Thyroid gland (tissue), 4 donors: ENCODE results near the gene C5orf63. TPM values are rescaled to one million over a fixed set of nuclear protein-coding genes. Genes with fewer than 3 reads are reported as not detected.
"Not testable (repeated sequence)": the region's sequence is repeated elsewhere in the genome, so short reads cannot be mapped to it uniquely, and the experiment has no call there.

Experiments
- DNase-seq, 2 donors: peaks; one replicate each; pipeline ENCODE4 v3.0.0-alpha.2; 2019
- H3K27ac ChIP-seq, 3 donors: fragments of 200-600 bp; sonication (generic); 1 replicate in 2 of 3; 2 replicates in 1 of 3; pipeline ENCODE4 v1.5.1; 2016 to 2019; ENCODE audit warnings: mild to moderate bottlenecking in 1 of 3, moderate library complexity in 1 of 3
- H3K27me3 ChIP-seq: fragments of 200-600 bp; sonication (generic); one replicate; pipeline ENCODE4 v1.5.1; 2019
- H3K36me3 ChIP-seq, 2 donors: fragments of 200-600 bp; sonication (generic); one replicate each; pipeline ENCODE4 v1.5.1; 2016 to 2019
- H3K4me1 ChIP-seq, 2 donors: fragments of 200-600 bp; sonication (generic); one replicate each; pipeline ENCODE4 v1.5.1; 2017 to 2019
- H3K4me3 ChIP-seq, 3 donors: fragments of 200-600 bp; sonication (generic); replicated peaks in 1 of 3; 1 replicate in 2 of 3; 2 replicates in 1 of 3; pipeline ENCODE4 v1.5.1; 2016; ENCODE audit warnings: mild to moderate bottlenecking in 1 of 3
- H3K9me3 ChIP-seq: fragments of 200-600 bp; sonication (generic); one replicate; pipeline ENCODE4 v1.5.1; 2017
- POLR2A ChIP-seq, 2 donors: fragments of 450-650 bp; IDR thresholded peaks; one replicate each; pipeline ENCODE4 v1.6.1; 2017; ENCODE audit warnings: antibody characterized with exemption in 2 of 2, mild to moderate bottlenecking in 2 of 2, moderate library complexity in 1 of 2
- WGBS, 2 donors: methylation state at CpG; one replicate each; pipeline ENCODE4 v1.1.5; 2017; 5-methylcytosine and 5-hydroxymethylcytosine counted together
- intact Hi-C: fragments of 100-400 bp; cut with DNase I; formaldehyde crosslinking; loops from one replicate; pipeline ENCODE4 v1.15.1; 2023
- total RNA-seq, 4 donors: library from RNA; depleted of rRNA; stranded (reverse); fragments of >200 nt; gene quantifications; one replicate each; pipeline ENCODE4 v1.2.3, GENCODE V29; 2016
- TF ChIP-seq, protein P1 (sequence below), 6 experiments: fragments of 200-600 bp in 3 of 6; fragments of 450-650 bp in 3 of 6; sonication (generic) in 3 of 6; IDR thresholded peaks; one replicate each; pipeline ENCODE4 v1.5.1; 2016 to 2019; ENCODE audit warnings: antibody characterized with exemption in 6 of 6, mild to moderate bottlenecking in 2 of 6, inconsistent platforms in 1 of 6, moderate library complexity in 1 of 6

C5orf63 gene
- total RNA-seq, 4 donors from 2014 or later = 4.3 to 13.7 (median 6.6) TPM

DNA sequence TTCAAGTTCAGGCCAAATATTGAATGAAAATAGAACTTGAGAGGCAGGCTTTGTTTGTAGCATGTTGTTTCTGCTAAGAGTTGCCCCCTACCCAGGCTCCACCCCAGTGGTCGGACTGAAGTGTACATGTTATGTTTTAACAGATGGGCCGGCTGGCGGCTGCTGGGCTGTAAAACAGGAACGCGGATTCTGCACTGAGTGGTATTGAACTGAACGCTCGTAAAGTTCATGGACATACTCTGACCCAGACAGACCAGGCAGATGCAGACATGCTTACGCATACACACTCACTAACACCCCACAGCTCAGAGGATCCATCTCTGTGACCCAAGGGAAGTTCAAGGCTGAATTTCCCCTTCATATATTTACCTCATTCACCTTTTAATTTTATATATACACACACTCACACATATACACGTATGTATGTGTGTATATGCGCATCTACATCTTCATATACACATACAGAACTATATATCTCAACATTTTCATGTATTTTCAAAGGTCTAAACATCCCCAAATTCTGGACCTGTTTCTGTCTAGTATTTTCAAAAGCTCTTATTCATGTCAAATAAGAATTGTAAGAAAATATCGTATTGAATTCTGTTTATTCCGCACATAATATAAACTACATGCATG is 44.4 kb downstream of the C5orf63 start:
- Histone ChIP-seq H3K4me3 (peak overlapping the region in 1 of 3 donors; percentile 61), H3K27me3 (no peaks in the 10 kb centered on the region), H3K36me3 (no peaks in the 10 kb centered on the region), H3K4me1 (peaks cover 7 to 31% of the 10 kb centered on the region in 2 donors), H3K27ac (peak overlapping the region in 1 of 3 donors; percentile 84), H3K9me3 (no peaks in the 10 kb centered on the region)
- intact Hi-C loops = no loop called here
- DNase-seq = no peak
- TF ChIP-seq, protein P1, sequence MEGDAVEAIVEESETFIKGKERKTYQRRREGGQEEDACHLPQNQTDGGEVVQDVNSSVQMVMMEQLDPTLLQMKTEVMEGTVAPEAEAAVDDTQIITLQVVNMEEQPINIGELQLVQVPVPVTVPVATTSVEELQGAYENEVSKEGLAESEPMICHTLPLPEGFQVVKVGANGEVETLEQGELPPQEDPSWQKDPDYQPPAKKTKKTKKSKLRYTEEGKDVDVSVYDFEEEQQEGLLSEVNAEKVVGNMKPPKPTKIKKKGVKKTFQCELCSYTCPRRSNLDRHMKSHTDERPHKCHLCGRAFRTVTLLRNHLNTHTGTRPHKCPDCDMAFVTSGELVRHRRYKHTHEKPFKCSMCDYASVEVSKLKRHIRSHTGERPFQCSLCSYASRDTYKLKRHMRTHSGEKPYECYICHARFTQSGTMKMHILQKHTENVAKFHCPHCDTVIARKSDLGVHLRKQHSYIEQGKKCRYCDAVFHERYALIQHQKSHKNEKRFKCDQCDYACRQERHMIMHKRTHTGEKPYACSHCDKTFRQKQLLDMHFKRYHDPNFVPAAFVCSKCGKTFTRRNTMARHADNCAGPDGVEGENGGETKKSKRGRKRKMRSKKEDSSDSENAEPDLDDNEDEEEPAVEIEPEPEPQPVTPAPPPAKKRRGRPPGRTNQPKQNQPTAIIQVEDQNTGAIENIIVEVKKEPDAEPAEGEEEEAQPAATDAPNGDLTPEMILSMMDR (IDR thresholded peaks at IDR 0.05) = no peak
- no peak for TF ChIP-seq POLR2A (IDR thresholded peaks at IDR 0.05)
- WGBS, 2 donors = 59 to 60% methylated on average over 12 of the region's 12 CpGs

DNA sequence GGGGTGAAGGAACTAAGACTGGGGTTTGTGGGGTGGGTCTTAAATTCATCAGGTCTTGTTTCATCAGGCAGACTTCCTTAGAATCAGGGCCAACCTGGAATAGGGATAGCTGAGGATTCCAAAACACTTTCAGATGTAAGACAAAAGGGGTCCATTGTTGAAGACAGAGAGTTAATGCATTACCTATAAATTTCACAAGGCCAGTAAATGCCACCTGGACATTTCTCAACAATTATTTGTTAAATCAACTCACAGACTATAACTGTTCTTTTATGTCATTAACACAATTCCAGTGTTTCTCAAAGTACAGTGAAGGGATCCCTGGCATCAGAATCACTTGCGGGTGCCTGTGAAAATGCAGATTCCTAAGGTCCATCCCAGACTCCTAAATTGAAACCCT is 45.8 kb downstream of the C5orf63 start:
- peaks cover 7 to 31% of the 10 kb centered on the region in 2 donors for H3K4me1 ChIP-seq
- H3K27me3 ChIP-seq = no peaks in the 10 kb centered on the region
- H3K9me3 ChIP-seq = no peaks in the 10 kb centered on the region
- DNase-seq = no peak
- no peak overlapping the region for H3K4me3 ChIP-seq
- H3K27ac ChIP-seq = no peak overlapping the region
- 97 to 100% methylated on average over 1 of the region's 1 CpG for WGBS, 2 donors
- no peaks in the 10 kb centered on the region for H3K36me3 ChIP-seq
- intact Hi-C loops = no loop called here
- TF ChIP-seq, protein P1 (IDR thresholded peaks at IDR 0.05) = no peak
- TF ChIP-seq POLR2A (IDR thresholded peaks at IDR 0.05) = no peak

DNA sequence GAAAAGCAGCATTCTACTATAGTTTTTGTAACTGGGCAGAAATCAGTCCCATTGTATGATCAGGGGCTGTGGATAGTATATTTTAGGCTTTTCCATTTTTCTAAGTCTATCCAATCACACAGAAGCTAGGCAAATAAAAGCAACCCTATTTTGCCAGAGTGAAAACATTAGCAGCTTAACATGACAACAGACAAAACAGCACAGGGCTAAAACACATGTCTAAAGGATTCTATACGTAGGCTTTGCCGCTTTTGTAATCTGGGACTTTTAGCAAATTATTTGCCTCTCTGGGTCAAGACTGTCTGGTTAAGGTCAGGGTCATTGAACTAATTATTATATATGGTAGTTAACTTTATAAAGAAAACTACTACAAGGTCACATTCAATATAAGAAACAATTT is 47.1 kb downstream of the C5orf63 start:
- no peak for DNase-seq
- 98 to 100% methylated on average over 2 of the region's 2 CpGs for WGBS, 2 donors
- Histone ChIP-seq H3K9me3 (no peaks in the 10 kb centered on the region), H3K36me3 (no peaks in the 10 kb centered on the region), H3K4me1 (peaks cover 7 to 24% of the 10 kb centered on the region in 2 donors), H3K4me3 (no peak overlapping the region), H3K27me3 (no peaks in the 10 kb centered on the region), H3K27ac (no peak overlapping the region)
- intact Hi-C loops = no loop called here
- no peak for TF ChIP-seq POLR2A (IDR thresholded peaks at IDR 0.05)

DNA sequence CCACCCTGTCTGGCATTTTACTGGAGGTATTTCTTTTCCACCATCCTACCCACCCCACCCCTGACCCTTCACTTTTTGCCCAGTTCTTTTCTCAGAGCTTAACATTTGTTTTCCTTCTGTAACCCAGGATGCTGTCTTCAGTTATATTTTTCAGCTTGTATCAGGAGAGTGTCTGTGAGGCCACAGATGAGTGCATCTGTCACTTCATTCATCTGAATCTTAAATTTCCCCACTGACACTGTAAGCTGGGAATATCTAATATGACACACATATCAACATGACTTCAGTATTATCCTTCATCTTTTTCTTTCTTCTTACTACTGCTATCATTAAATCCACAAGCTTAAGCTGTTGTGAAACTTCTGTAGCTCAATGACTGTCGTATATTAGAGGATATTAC is 47.8 kb downstream of the C5orf63 start:
- Histone ChIP-seq H3K4me3 (no peak overlapping the region), H3K27me3 (no peaks in the 10 kb centered on the region), H3K27ac (no peak overlapping the region), H3K36me3 (no peaks in the 10 kb centered on the region), H3K9me3 (no peaks in the 10 kb centered on the region), H3K4me1 (peaks cover 7 to 22% of the 10 kb centered on the region in 2 donors)
- DNase-seq = no peak
- intact Hi-C loops = no loop called here
- no peak for TF ChIP-seq POLR2A (IDR thresholded peaks at IDR 0.05)
- TF ChIP-seq, protein P1 (IDR thresholded peaks at IDR 0.05) = no peak
- 95 to 96% methylated on average over 1 of the region's 1 CpG for WGBS, 2 donors

DNA sequence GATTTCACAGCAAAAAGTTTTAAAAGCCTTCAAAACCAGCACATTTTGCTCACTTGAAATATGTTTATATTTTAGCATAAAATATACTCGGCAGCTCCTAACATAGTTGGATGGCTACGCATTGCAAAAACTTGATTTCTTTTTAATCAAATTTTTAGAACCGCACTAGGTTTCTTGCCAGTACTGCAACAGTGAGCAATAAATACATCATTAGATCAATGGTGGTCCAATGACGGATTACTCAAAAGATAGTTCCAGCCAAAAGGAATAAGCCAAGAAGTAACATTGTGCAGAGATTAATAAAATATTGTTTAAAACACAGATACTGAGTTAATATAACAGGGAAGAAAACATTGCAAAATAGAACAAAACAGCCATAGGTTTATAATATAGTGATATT is 48.5 kb downstream of the C5orf63 start:
- Histone ChIP-seq H3K4me3 (no peak overlapping the region), H3K27ac (no peak overlapping the region), H3K9me3 (no peaks in the 10 kb centered on the region), H3K27me3 (no peaks in the 10 kb centered on the region), H3K36me3 (no peaks in the 10 kb centered on the region), H3K4me1 (peaks cover 7 to 21% of the 10 kb centered on the region in 2 donors)
- no peak for DNase-seq
- intact Hi-C loops = no loop called here
- 70 to 90% methylated on average over 4 of the region's 4 CpGs for WGBS, 2 donors
- TF ChIP-seq POLR2A (IDR thresholded peaks at IDR 0.05) = no peak
- TF ChIP-seq, protein P1 (IDR thresholded peaks at IDR 0.05) = no peak

DNA sequence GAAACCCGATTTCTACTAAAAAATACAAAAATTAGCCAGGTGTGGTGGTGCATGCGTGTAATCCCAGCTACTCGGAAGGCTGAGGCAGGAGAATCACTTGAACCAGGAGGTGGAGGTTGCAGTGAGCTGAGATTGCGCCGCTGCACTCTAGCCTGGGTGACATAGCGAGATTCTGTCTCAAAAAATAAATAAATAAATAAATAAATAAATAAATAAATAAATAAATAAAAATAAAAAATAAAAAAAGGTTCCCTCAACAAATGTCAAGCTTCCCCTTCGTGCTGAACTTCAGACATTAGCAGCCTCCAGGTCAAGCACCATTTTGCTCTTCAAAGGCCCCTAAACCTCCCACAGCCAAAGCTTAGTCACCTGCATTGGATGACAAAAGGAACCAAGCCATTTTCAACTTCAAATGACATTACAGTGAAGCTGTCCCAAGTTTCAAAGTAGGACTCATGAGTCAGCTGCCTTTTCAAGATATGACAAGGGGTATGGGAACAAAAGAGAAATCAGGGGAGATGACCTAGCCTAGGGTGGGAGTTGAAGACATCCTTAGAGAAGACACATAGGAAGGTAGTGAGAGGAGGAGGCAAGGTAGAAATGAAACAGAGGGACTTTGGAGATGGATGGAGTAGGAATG is 49.6 kb downstream of the C5orf63 start:
- H3K27ac ChIP-seq, intact Hi-C loops, H3K9me3 ChIP-seq, H3K4me3 ChIP-seq, H3K27me3 ChIP-seq, H3K36me3 ChIP-seq, DNase-seq: not testable (repeated sequence)
- peaks cover 0 to 16% of the 10 kb centered on the region in 2 donors for H3K4me1 ChIP-seq
- 97 to 98% methylated on average over 7 of the region's 7 CpGs for WGBS, 2 donors
